ENCODE results near the gene GMNN. TPM values are rescaled to one million over a fixed set of nuclear protein-coding genes. Genes with fewer than 3 reads are reported as not detected.
"Not testable (repeated sequence)": the region's sequence is repeated elsewhere in the genome, so short reads cannot be mapped to it uniquely, and the experiment has no call there.

GMNN gene
- total and polyA plus RNA-seq, 2 donors (not counting 1 experiment from before 2014, with no cell fraction given), result 3.8 to 7.3 TPM

- Histone ChIP-seq H3K27ac (ENCODE audit: low read length in 2 of 2) (no peak overlapping the region), H3K79me2 (ENCODE audit: control insufficient read depth, insufficient read depth, low read length) (no peaks in the 10 kb centered on the region), H3K4me1 (ENCODE audit: control insufficient read depth in 2 of 2, insufficient read depth in 2 of 2, low read length in 2 of 2) (no peaks in the 10 kb centered on the region), H3K9ac (ENCODE audit: low read length) (no peak overlapping the region), H3K4me2 (replicated peaks; ENCODE audit: low read depth, low read length, poor library complexity, severe bottlenecking) (no peak overlapping the region), H2AFZ (ENCODE audit: insufficient read depth, low read depth, low read length, poor library complexity, severe bottlenecking) (no peak overlapping the region), H3K4me3 (ENCODE audit: control extremely low read depth in 1 of 5, extremely low read depth in 1 of 5, insufficient read depth in 1 of 5, low read depth in 2 of 5, low read length in 4 of 5) (no peak overlapping the region), H3K27me3 (replicated peaks in 1 of 4; ENCODE audit: control extremely low read depth in 1 of 4, control insufficient read depth in 3 of 4, insufficient read depth in 4 of 4, low read length in 3 of 4) (no peaks in the 10 kb centered on the region), H3K9me3 (ENCODE audit: control extremely low read depth in 1 of 3, control insufficient read depth in 2 of 3, insufficient read depth in 1 of 3, low read length in 2 of 3) (peaks cover 0 to 22% (median 11%) of the 10 kb centered on the region in 3 donors), H3K36me3 (replicated peaks in 1 of 2; ENCODE audit: control extremely low read depth in 1 of 2, control insufficient read depth in 1 of 2, extremely low read depth in 1 of 2, insufficient read depth in 2 of 2, low read length in 1 of 2) (no peaks in the 10 kb centered on the region), H4K20me1 (ENCODE audit: control insufficient read depth, insufficient read depth, low read length, poor library complexity, severe bottlenecking) (no peaks in the 10 kb centered on the region)
- Mint-ChIP-seq H3K4me1 (peaks cover 2% of the 10 kb centered on the region), H3K27ac (no peak overlapping the region), H3K27me3 (peaks cover 6% of the 10 kb centered on the region), H3K9me3 (ENCODE audit: insufficient read depth) (peaks cover 7% of the 10 kb centered on the region), H3K4me3 (no peak overlapping the region)
- WGBS (ENCODE audit: insufficient coverage), result 100% methylated on average over 1 of the region's 1 CpG
- ATAC-seq (ENCODE audit: low read depth) (no peak), DNase-seq (no peak)
- TF ChIP-seq EZH2 (IDR thresholded peaks at IDR 0.05; ENCODE audit: borderline replicate concordance, insufficient read depth, low read depth, low read length, poor library complexity, severe bottlenecking) (no peak), CTCF (IDR thresholded peaks at IDR 0.05) (no peak)
- ChIA-PET POLR2A (interaction anchor here (0.6 kb wide), 1 partner anchor 11 kb away, joined by 5 read pairs; no protein-coding TSS in a partner anchor), CTCF (no interaction called here)
- intact Hi-C loops (cut with micrococcal nuclease), result no loop called here
Measured at GRCh38 chr6:24734166-24734565, 40.6 kb upstream of the GMNN start.

GRCh38 chr6:24734710-24735109 lies 40.0 kb upstream of the GMNN start:
- H3K36me3 ChIP-seq (replicated peaks in 1 of 2; ENCODE audit: control extremely low read depth in 1 of 2, control insufficient read depth in 1 of 2, extremely low read depth in 1 of 2, insufficient read depth in 2 of 2, low read length in 1 of 2); H3K9me3 Mint-ChIP-seq (ENCODE audit: insufficient read depth); ATAC-seq (ENCODE audit: low read depth); H2AFZ ChIP-seq (ENCODE audit: insufficient read depth, low read depth, low read length, poor library complexity, severe bottlenecking); intact Hi-C loops (cut with micrococcal nuclease); H3K4me3 ChIP-seq (ENCODE audit: control extremely low read depth in 1 of 5, extremely low read depth in 1 of 5, insufficient read depth in 1 of 5, low read depth in 2 of 5, low read length in 4 of 5); H3K9ac ChIP-seq (ENCODE audit: low read length); H3K4me2 ChIP-seq (replicated peaks; ENCODE audit: low read depth, low read length, poor library complexity, severe bottlenecking); H3K4me1 Mint-ChIP-seq; H3K27me3 Mint-ChIP-seq; H3K4me1 ChIP-seq (ENCODE audit: control insufficient read depth in 2 of 2, insufficient read depth in 2 of 2, low read length in 2 of 2); DNase-seq; H3K4me3 Mint-ChIP-seq; H3K27me3 ChIP-seq (replicated peaks in 1 of 4; ENCODE audit: control extremely low read depth in 1 of 4, control insufficient read depth in 3 of 4, insufficient read depth in 4 of 4, low read length in 3 of 4); H3K79me2 ChIP-seq (ENCODE audit: control insufficient read depth, insufficient read depth, low read length); H3K27ac Mint-ChIP-seq; H3K27ac ChIP-seq (ENCODE audit: low read length in 2 of 2); H4K20me1 ChIP-seq (ENCODE audit: control insufficient read depth, insufficient read depth, low read length, poor library complexity, severe bottlenecking): not testable (repeated sequence)
- 100% methylated on average over 3 of the region's 4 CpGs for WGBS (ENCODE audit: insufficient coverage)
- POLR2A ChIA-PET, result interaction anchor here (0.6 kb wide), 1 partner anchor 11 kb away, joined by 5 read pairs; no protein-coding TSS in a partner anchor
- H3K9me3 ChIP-seq (ENCODE audit: control extremely low read depth in 1 of 3, control insufficient read depth in 2 of 3, insufficient read depth in 1 of 3, low read length in 2 of 3), result peaks cover 0 to 22% (median 11%) of the 10 kb centered on the region in 3 donors
- CTCF ChIA-PET, result interaction anchor here (2.0 kb wide), 1 partner anchor 154 kb away, joined by 8 read pairs; no protein-coding TSS in a partner anchor
